ENCODE results near the gene TP53RK.

GRCh38 chr20:46657618-46658017, 31.6 kb downstream of the TP53RK start:
- TF ChIP-seq ISL1 (CRISPR knock-in tag; IDR thresholded peaks at IDR 0.05) (no peak), BACH2 (CRISPR knock-in tag; IDR thresholded peaks at IDR 0.05; ENCODE audit: borderline replicate concordance) (no peak), ZNF70 (CRISPR knock-in tag; IDR thresholded peaks at IDR 0.05) (no peak), PATZ1 (CRISPR knock-in tag; IDR thresholded peaks at IDR 0.05; ENCODE audit: borderline replicate concordance) (no peak), ARNTL (CRISPR knock-in tag; IDR thresholded peaks at IDR 0.05; ENCODE audit: borderline replicate concordance, low read depth) (no peak)
